H1 (cell line): ENCODE measurements around the gene EPHA5. TPM values are rescaled to one million over a fixed set of nuclear protein-coding genes. Genes with fewer than 3 reads are reported as not detected.

Source experiments
- CTCF ChIA-PET: fragments of 300-600 bp; sonication (Branson Sonifier 250); formaldehyde crosslinking; loops from one replicate; lab custom pipeline; 2021; ENCODE audit not compliant: partially characterized antibody; lab: Charles Lee
- POLR2A ChIA-PET: fragments of 300-600 bp; sonication (Branson Sonifier 250); formaldehyde crosslinking; loops from one replicate; lab custom pipeline; 2021; ENCODE audit warnings: inconsistent platforms; ENCODE audit not compliant: partially characterized antibody; lab: Charles Lee
- DNase-seq, 2 experiments: peaks; one replicate each; pipeline versions ENCODE4 v3.0.0 to v3.0.0-alpha.2; 2010 to 2022; ENCODE audit warnings: low spot score in 2 of 2, low read depth in 1 of 2, mixed read lengths in 1 of 2
- FAIRE-seq: peaks from 2 replicates; lab custom pipeline; 2011; peaks lifted over from hg19 to GRCh38; lab: Jason Lieb, UNC
- H2AFZ ChIP-seq: 2 replicates; pipeline ENCODE4 v1.8.1; 2012; ENCODE audit warnings: low read length, inconsistent platforms
- H2AK5ac ChIP-seq: 2 replicates; pipeline ENCODE4 v1.6.1; 2013; ENCODE audit warnings: low read depth, low read length
- H2BK120ac ChIP-seq: replicated peaks from 2 replicates; pipeline ENCODE3; 2013; ENCODE audit warnings: low read depth, low read length, inconsistent platforms
- H2BK12ac ChIP-seq: 2 replicates; pipeline ENCODE4 v1.6.1; 2013; ENCODE audit warnings: low read depth, low read length
- H2BK15ac ChIP-seq: 2 replicates; pipeline ENCODE4 v1.6.1; 2013; ENCODE audit warnings: low read length
- H2BK20ac ChIP-seq: 2 replicates; pipeline ENCODE4 v1.6.1; 2013; ENCODE audit warnings: low read length
- H2BK5ac ChIP-seq: 2 replicates; pipeline ENCODE4 v1.6.1; 2013; ENCODE audit warnings: low read depth, low read length
- H3K14ac ChIP-seq: 2 replicates; pipeline ENCODE4 v1.6.1; 2013; ENCODE audit warnings: inconsistent platforms; ENCODE audit not compliant: insufficient read length
- H3K18ac ChIP-seq: 2 replicates; pipeline ENCODE4 v1.6.1; 2013; ENCODE audit warnings: low read length; ENCODE audit errors: extremely low read depth
- H3K23ac ChIP-seq: 2 replicates; pipeline ENCODE4 v1.6.1; 2013; ENCODE audit warnings: inconsistent platforms; ENCODE audit not compliant: insufficient read length
- H3K23me2 ChIP-seq: 2 replicates; pipeline ENCODE4 v1.6.1; 2013; ENCODE audit warnings: low read depth, low read length
- H3K27ac ChIP-seq: 2 replicates; pipeline ENCODE4 v1.6.1; 2011; ENCODE audit warnings: low read depth, low read length, inconsistent platforms
- H3K27me3 ChIP-seq, 4 experiments: replicated peaks in 1 of 4; 1 replicate in 1 of 4; 2 replicates in 3 of 4; pipeline versions ENCODE4 v1.6.1 to v1.8.1; 2011 to 2013; ENCODE audit warnings: low read length in 3 of 4, mild to moderate bottlenecking in 3 of 4, inconsistent platforms in 2 of 4, mixed read lengths in 2 of 4, moderate library complexity in 1 of 4; ENCODE audit not compliant: control insufficient read depth in 3 of 4, insufficient read depth in 3 of 4; ENCODE audit errors: extremely low read depth in 1 of 4
- H3K36me3 ChIP-seq, 4 experiments: 2 replicates each; pipeline versions ENCODE4 v1.6.1 to v1.8.1; 2011 to 2013; ENCODE audit warnings: mild to moderate bottlenecking in 4 of 4, low read length in 3 of 4, moderate library complexity in 2 of 4, control low read depth in 1 of 4, inconsistent platforms in 1 of 4; ENCODE audit not compliant: insufficient read depth in 4 of 4, control insufficient read depth in 2 of 4
- H3K4ac ChIP-seq: replicated peaks from 2 replicates; pipeline ENCODE3; 2013; ENCODE audit warnings: low read length, low read depth, mixed read lengths, inconsistent platforms; ENCODE audit not compliant: insufficient read length
- H3K4me1 ChIP-seq, 4 experiments: replicated peaks in 1 of 4; 1 replicate in 1 of 4; 2 replicates in 3 of 4; pipeline versions ENCODE4 v1.6.1 to v1.8.1; 2011 to 2013; ENCODE audit warnings: low read length in 3 of 4, inconsistent platforms in 2 of 4, mixed read lengths in 1 of 4; ENCODE audit not compliant: insufficient read depth in 4 of 4, control insufficient read depth in 3 of 4
- H3K4me2 ChIP-seq, 2 experiments: 2 replicates each; pipeline versions ENCODE4 v1.6.1 to v1.8.1; 2011 to 2013; ENCODE audit warnings: low read depth in 2 of 2, low read length in 2 of 2, control low read depth in 1 of 2, inconsistent platforms in 1 of 2, mild to moderate bottlenecking in 1 of 2; ENCODE audit not compliant: insufficient read depth in 1 of 2
- H3K4me3 ChIP-seq, 4 experiments: fragments of 200-600, 300-600 bp in 1 of 4; sonication (generic), shearing (Covaris generic), sonication (Bioruptor Twin) in 1 of 4; 2 replicates each; pipeline versions ENCODE4 v1.5.1 to v1.8.1; 2011 to 2016; ENCODE audit warnings: low read length in 4 of 4, low read depth in 3 of 4, control low read depth in 2 of 4, inconsistent platforms in 2 of 4, mild to moderate bottlenecking in 2 of 4, mixed read lengths in 1 of 4, moderate library complexity in 1 of 4; ENCODE audit not compliant: insufficient read depth in 2 of 4; ENCODE audit errors: extremely low read depth in 1 of 4
- H3K56ac ChIP-seq: replicated peaks from 2 replicates; pipeline ENCODE3; 2013; ENCODE audit warnings: low read depth, mild to moderate bottlenecking, mixed read lengths, low read length, inconsistent platforms; ENCODE audit not compliant: insufficient read length
- H3K79me1 ChIP-seq: 2 replicates; pipeline ENCODE4 v1.6.1; 2013; ENCODE audit warnings: low read depth, low read length, control low read depth
- H3K79me2 ChIP-seq, 2 experiments: 2 replicates each; pipeline versions ENCODE4 v1.6.1 to v1.8.1; 2012 to 2013; ENCODE audit warnings: low read length in 2 of 2, mild to moderate bottlenecking in 2 of 2, inconsistent platforms in 1 of 2; ENCODE audit not compliant: insufficient read depth in 2 of 2, control insufficient read depth in 1 of 2
- H3K9ac ChIP-seq, 4 experiments: replicated peaks in 1 of 4; 1 replicate in 1 of 4; 2 replicates in 3 of 4; pipeline versions ENCODE4 v1.6.1 to v1.8.1; 2011 to 2013; ENCODE audit warnings: low read depth in 3 of 4, low read length in 3 of 4, control low read depth in 2 of 4, mild to moderate bottlenecking in 2 of 4, moderate library complexity in 2 of 4, inconsistent platforms in 1 of 4; ENCODE audit errors: extremely low read depth in 1 of 4
- H3K9me3 ChIP-seq, 2 experiments: 2 replicates each; pipeline versions ENCODE4 v1.6.1 to v1.8.1; 2012 to 2013; ENCODE audit warnings: mild to moderate bottlenecking in 2 of 2, moderate library complexity in 2 of 2, control low read depth in 1 of 2, inconsistent platforms in 1 of 2, low read depth in 1 of 2, low read length in 1 of 2, mixed read lengths in 1 of 2; ENCODE audit not compliant: insufficient read depth in 2 of 2
- H4K20me1 ChIP-seq, 2 experiments: replicated peaks in 1 of 2; 2 replicates each; pipeline versions ENCODE3 to v1.8.1; 2011 to 2013; ENCODE audit warnings: inconsistent platforms in 2 of 2, low read length in 2 of 2, mild to moderate bottlenecking in 1 of 2; ENCODE audit not compliant: insufficient read depth in 2 of 2, control insufficient read depth in 1 of 2
- H4K5ac ChIP-seq: 2 replicates; pipeline ENCODE4 v1.6.1; 2013; ENCODE audit warnings: low read length, low read depth, mixed read lengths, inconsistent platforms; ENCODE audit not compliant: insufficient read length
- H4K8ac ChIP-seq: 2 replicates; pipeline ENCODE4 v1.8.0; 2013; ENCODE audit warnings: mild to moderate bottlenecking, moderate library complexity, low read length, inconsistent platforms; ENCODE audit not compliant: insufficient read depth; ENCODE audit errors: extremely low read depth
- H4K91ac ChIP-seq: replicated peaks from 2 replicates; pipeline ENCODE3; 2013; ENCODE audit warnings: low read length, mixed read lengths, inconsistent platforms; ENCODE audit not compliant: insufficient read length
- ASH2L ChIP-seq: fragments of 200-600, 300-600 bp; sonication (generic); IDR thresholded peaks from one replicate; pipeline ENCODE4 v1.7.1; 2017; ENCODE audit warnings: low read length
- CTBP2 ChIP-seq: IDR thresholded peaks from 2 replicates; pipeline ENCODE4 v1.7.0; 2011; ENCODE audit warnings: borderline replicate concordance, mild to moderate bottlenecking, moderate library complexity, mixed read lengths, low read length; ENCODE audit not compliant: insufficient read depth, insufficient read length
- EGR1 ChIP-seq: IDR thresholded peaks from 2 replicates; pipeline ENCODE4 v1.6.1; 2011; ENCODE audit warnings: low read depth, low read length, borderline replicate concordance
- EP300 ChIP-seq, 2 experiments: IDR thresholded peaks; 1 replicate in 1 of 2; 2 replicates in 1 of 2; pipeline ENCODE4 v1.6.1; 2011 to 2012; ENCODE audit warnings: low read depth in 2 of 2, low read length in 2 of 2, mild to moderate bottlenecking in 2 of 2, borderline replicate concordance in 1 of 2, inconsistent platforms in 1 of 2, moderate library complexity in 1 of 2
- MAX ChIP-seq: IDR thresholded peaks from 2 replicates; pipeline ENCODE4 v1.6.1; 2012; ENCODE audit warnings: inconsistent platforms
- POLR2A ChIP-seq, 2 experiments: IDR thresholded peaks; 1 replicate in 1 of 2; 2 replicates in 1 of 2; pipeline ENCODE4 v1.6.1; 2011; ENCODE audit warnings: low read depth in 2 of 2, low read length in 2 of 2, mild to moderate bottlenecking in 2 of 2; ENCODE audit errors: control extremely low read depth in 1 of 2
- POU5F1 ChIP-seq: IDR thresholded peaks from 2 replicates; pipeline ENCODE4 v1.6.1; 2011; ENCODE audit warnings: low read depth, mild to moderate bottlenecking, low read length, moderate library complexity
- RAD21 ChIP-seq, 2 experiments: IDR thresholded peaks in 1 of 2; conservative IDR thresholded peaks in 1 of 2; 2 replicates each; pipeline ENCODE4 v1.6.1; 2011; ENCODE audit warnings: low read depth in 2 of 2, low read length in 2 of 2, improper control_type of control experiment in 1 of 2, inconsistent platforms in 1 of 2, mild to moderate bottlenecking in 1 of 2, moderate library complexity in 1 of 2
- SP1 ChIP-seq: IDR thresholded peaks from 2 replicates; pipeline ENCODE4 v1.6.1; 2011; ENCODE audit warnings: low read depth, low read length
- WGBS, 2 experiments: shearing (Covaris generic) in 1 of 2; methylation state at CpG; one replicate each; pipeline versions ENCODE4 v1.1.6 to v1.1.7; 2013 to 2015; ENCODE audit warnings: low lambda C conversion rate in 2 of 2, mixed read lengths in 2 of 2, inconsistent platforms in 1 of 2, low coverage in 1 of 2, missing lambda C conversion rate in 1 of 2; ENCODE audit not compliant: insufficient replicate concordance in 2 of 2, insufficient coverage in 1 of 2, insufficient read length in 1 of 2; ENCODE audit errors: extremely low coverage in 1 of 2, missing lambda C conversion rate in 1 of 2; 5-methylcytosine and 5-hydroxymethylcytosine counted together
- long read RNA-seq, 2 experiments: library from RNA in 1 of 2; library from capped mRNA in 1 of 2; stranded (forward); transcript quantifications; one replicate each; pipeline ENCODE4 v2.0.0, GENCODE V29; 2021; ENCODE audit warnings: inconsistent platforms in 1 of 2
- polyA minus RNA-seq, 3 experiments: library from RNA; depleted of rRNA, polyadenylated mRNA; stranded (reverse); fragments of >200 nt; gene quantifications; 1 replicate in 2 of 3; 2 replicates in 1 of 3; pipeline ENCODE4 v1.2.3, GENCODE V29; 2011
- polyA plus RNA-seq, 7 experiments: library from polyadenylated mRNA; depleted of rRNA in 3 of 7; stranded (reverse) in 5 of 7; unstranded in 2 of 7; fragments of >200 nt in 5 of 7; fragments of 200-250 nt in 2 of 7; gene quantifications; 1 replicate in 5 of 7; 2 replicates in 1 of 7; 4 replicates in 1 of 7; pipeline versions ENCODE4 v1.2.1 to v1.2.3, GENCODE V29; 2011 to 2013; ENCODE audit warnings: missing spikeins in 2 of 7, mixed read lengths in 2 of 7
- total RNA-seq: library from RNA; stranded (reverse); fragmentation: NEBNext Ultra II Directional; extraction: Animal tissue kit (Norgen Biotek cat#: 25700); gene quantifications from 2 replicates; pipeline ENCODE4 v1.2.1, GENCODE V29; 2021

EPHA5 gene
- 0.10 and 0.11 TPM in 2 replicates for total RNA-seq
- polyA plus RNA-seq (2011; rRNA removed): 0.02 and 0.03 TPM in 2 replicates
- 0.04 TPM for polyA plus RNA-seq (2011; cell fraction: cytosol; rRNA removed)
- 0.03 TPM for polyA plus RNA-seq (2011; cell fraction: nucleus; rRNA removed)
- 0.06 to 0.13 TPM in 2 of 4 replicates, not detected in the others for polyA plus RNA-seq (2012, experiment 1 of 2)
- polyA plus RNA-seq (2012, experiment 2 of 2): 0.05 TPM
- polyA plus RNA-seq (2013, experiment 1 of 2): 0.16 TPM
- polyA plus RNA-seq (2013, experiment 2 of 2): 0.11 TPM
- polyA minus RNA-seq (2011; rRNA and poly(A)+ RNA removed): 0.09 and 0.15 TPM in 2 replicates
- polyA minus RNA-seq (2011; cell fraction: cytosol; rRNA and poly(A)+ RNA removed): not detected
- polyA minus RNA-seq (2011; cell fraction: nucleus; rRNA and poly(A)+ RNA removed): 0.10 TPM
- long read RNA-seq, experiment 1: 0 reads
- long read RNA-seq, experiment 2: 0 reads

- CTCF ChIA-PET: interaction anchor here (0.6 to 1.2 kb wide), 4 partner anchors 26 to 800 kb away, joined by 3 read pairs; no protein-coding TSS in a partner anchor
- Histone ChIP-seq H2AK5ac (no peak within 1 kb of the TSS), H3K79me1 (no peaks in the 10 kb centered on the region), H3K4me1 (peaks cover 5 to 18% (median 7%) of the 10 kb centered on the region in 4 experiments; a peak in 6 of 7 replicates), H3K4me2 (peak within 1 kb of the TSS; percentile 77 to 99), H3K27me3 (peaks cover 25 to 62% (median 44%) of the 10 kb centered on the region in 4 experiments), H4K20me1 (no peaks in the 10 kb centered on the region), H3K9me3 (no peaks in the 10 kb centered on the region), H4K8ac (no peak within 1 kb of the TSS), H2BK20ac (no peak within 1 kb of the TSS), H3K4me3 (peak within 1 kb of the TSS; percentile 26 to 58 (median 52)), H4K5ac (no peak within 1 kb of the TSS), H3K18ac (no peak within 1 kb of the TSS), H3K23me2 (peaks cover 27% of the 10 kb centered on the region), H3K36me3 (no peaks in the 10 kb centered on the region), H3K4ac (no peak within 1 kb of the TSS), H3K27ac (no peak within 1 kb of the TSS), H2BK120ac (no peak within 1 kb of the TSS), H2BK15ac (no peak within 1 kb of the TSS), H3K56ac (no peak within 1 kb of the TSS), H3K9ac (peak within 1 kb of the TSS in 1 of 4 experiments; percentile 38; a peak in 1 of 7 replicates), H2BK5ac (no peak within 1 kb of the TSS), H2BK12ac (0 out of 2 replicates have a peak within 1 kb of the TSS, but pooled peaks have one; percentile 30), H2AFZ (peak within 1 kb of the TSS; percentile 75), H3K79me2 (no peaks in the 10 kb centered on the region), H3K23ac (no peak within 1 kb of the TSS), H3K14ac (no peak within 1 kb of the TSS), H4K91ac (no peak within 1 kb of the TSS)
- POLR2A ChIA-PET: interaction anchor here (0.8 kb wide), 1 partner anchor 15 kb away, joined by 6 read pairs; no protein-coding TSS in a partner anchor
- FAIRE-seq (peak; percentile 42), DNase-seq (peak; percentile 75 to 86)
- 1% methylated on average over 51 of the region's 51 CpGs; no CpG with 5 or more reads in 1 of the 2 experiments for WGBS, 2 experiments
- TF ChIP-seq MAX: peak; percentile 96
- peak; percentile 71 for TF ChIP-seq CTBP2
- TF ChIP-seq EGR1: 0 out of 2 replicates have a peak, but pooled peaks have one; percentile 11
- peak; percentile 15 to 32; a peak in 2 of 4 replicates for TF ChIP-seq RAD21 (IDR thresholded peaks at IDR 0.05 in 1 of 2, conservative IDR thresholded peaks at IDR 0.05 in 1 of 2; ENCODE audit: low read depth in 2 of 2, low read length in 2 of 2)
- TF ChIP-seq SP1: no peak
- no peak for TF ChIP-seq POU5F1
- 0 out of 3 replicates have a peak, but pooled peaks of 1 of the 2 experiments have one; percentile 14 for TF ChIP-seq EP300 (IDR thresholded peaks at IDR 0.05; ENCODE audit: borderline replicate concordance in 1 of 2, low read depth in 2 of 2, low read length in 2 of 2)
- TF ChIP-seq ASH2L: peak; percentile 82
- no peak for TF ChIP-seq POLR2A (IDR thresholded peaks at IDR 0.05; ENCODE audit: control extremely low read depth in 1 of 2, low read depth in 2 of 2, low read length in 2 of 2)
These were observed at the start of gene EPHA5 for GRCh38 chr4:65670331-65671031. EPHA5 (minus strand) TSS chr4:65670489; CDS start chr4:65669742, 747 bp downstream.
